ELR (cell line): ENCODE results near the gene ERN1.

Source experiments
- DNase-seq: peaks from one replicate; pipeline ENCODE4 v3.0.0-alpha.2; 2015; ENCODE audit warnings: low read depth

Gene ERN1

DNA sequence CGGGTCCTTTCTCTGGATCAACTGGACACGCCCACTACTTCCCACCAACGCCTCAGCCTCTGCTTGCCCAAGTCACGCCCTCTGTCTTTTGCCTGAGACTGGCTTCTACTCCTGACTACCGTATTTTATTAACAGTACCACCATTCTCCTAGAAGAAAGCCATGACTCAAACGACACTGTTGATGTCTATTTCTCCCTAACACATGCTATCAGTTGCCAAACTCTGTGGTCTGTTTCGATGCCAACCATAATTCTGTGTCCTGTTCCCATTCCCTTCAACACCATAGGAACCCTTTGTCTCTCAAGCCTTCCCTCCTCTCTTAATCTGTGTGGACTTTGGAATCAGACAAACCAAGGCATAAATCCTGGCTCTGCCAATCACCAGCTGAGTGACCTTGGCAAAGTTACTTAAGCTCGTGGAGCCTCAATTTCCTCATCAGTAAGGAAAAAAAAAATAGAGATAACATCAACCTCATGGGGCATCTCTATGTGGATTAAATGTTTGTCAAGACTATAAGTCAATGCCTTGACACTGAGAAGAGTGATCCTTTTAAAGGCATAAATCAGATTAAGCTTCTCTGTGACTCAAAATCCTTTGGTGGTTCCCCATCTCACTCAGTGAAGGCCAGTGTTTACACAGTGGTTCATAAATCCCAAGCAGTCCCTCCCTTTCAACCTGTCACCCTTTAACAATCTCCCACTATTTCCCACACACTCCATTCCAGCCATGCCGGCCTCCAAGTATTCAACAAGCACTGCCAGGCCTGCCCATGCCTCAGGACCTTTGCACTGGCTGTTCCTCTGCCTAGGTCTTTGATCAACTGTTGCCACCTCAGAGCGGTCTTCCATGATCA, 45.6 kb downstream of the ERN1 start:
- DNase-seq = peak; percentile 77

GRCh38 chr17:64083563-64084085, 46.3 kb downstream of the ERN1 start:
- no peak for DNase-seq

DNA sequence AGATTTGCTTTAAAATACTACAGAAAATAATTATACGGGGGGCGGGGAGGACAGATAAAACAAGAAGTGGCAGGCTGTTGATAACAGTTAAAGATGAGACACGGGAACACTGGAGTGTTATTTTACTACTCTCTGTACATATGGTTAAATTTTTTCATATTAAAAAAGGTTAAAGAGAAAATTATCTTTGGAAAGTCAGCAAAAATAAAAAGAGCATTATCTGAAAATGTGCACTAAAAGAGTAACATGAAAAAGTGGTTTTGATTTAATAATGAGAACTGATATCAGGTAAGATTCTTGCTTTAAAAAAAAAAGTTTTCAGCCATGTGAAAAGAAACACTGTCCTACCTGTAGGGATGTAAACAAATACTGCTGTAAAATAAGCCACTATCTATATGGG, 46.9 kb downstream of the ERN1 start:
- DNase-seq = no peak

GRCh38 chr17:64081802-64082799, 47.8 kb downstream of the ERN1 start:
- DNase-seq = peak; percentile 91

- DNase-seq = no peak
These were observed 49.7 kb downstream of the ERN1 start for GRCh38 chr17:64080174-64080618.

DNA sequence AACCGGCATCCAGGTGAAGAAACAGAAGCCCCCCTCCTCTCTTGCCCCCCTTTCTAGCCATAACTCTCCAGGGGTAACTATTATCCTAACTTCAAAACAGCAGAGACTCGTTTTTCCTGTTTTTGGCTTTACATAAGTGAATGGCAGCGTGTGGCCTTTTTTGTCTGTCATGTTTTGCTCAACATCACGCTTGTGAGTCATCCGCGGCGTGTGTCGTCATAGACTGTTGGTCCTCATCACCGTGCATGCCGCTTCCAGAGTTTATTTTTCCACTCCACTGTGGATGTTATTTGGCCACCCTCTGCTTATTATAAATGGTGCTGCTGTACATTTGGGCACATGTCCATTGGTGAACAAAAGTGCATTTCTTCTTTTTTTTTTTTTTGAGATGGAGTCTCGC, 52.6 kb downstream of the ERN1 start:
- no peak for DNase-seq

DNA sequence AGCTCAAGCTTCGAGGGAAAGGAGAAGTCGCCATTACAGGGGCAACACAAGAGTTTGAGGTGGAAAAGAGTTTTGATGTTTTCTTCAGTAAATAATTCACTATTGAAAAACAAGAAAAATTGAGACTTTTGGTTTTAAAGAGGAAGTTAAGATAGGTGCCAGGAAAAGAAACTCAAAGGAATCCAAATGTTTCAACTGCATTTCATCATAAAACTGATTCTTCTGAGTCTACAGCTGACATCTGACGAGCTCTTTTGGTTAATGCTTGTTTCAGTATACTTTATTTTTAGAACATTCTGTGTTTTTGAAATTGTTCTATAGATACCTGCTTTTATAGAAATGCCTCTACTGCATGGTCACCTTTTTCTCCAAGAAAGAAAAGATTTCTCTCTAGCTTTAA, 54.0 kb downstream of the ERN1 start:
- no peak for DNase-seq

GRCh38 chr17:64074704-64075426, 55.1 kb downstream of the ERN1 start:
- DNase-seq = peak; percentile 54

GRCh38 chr17:64073771-64074703, 55.9 kb downstream of the ERN1 start:
- no peak for DNase-seq

DNA sequence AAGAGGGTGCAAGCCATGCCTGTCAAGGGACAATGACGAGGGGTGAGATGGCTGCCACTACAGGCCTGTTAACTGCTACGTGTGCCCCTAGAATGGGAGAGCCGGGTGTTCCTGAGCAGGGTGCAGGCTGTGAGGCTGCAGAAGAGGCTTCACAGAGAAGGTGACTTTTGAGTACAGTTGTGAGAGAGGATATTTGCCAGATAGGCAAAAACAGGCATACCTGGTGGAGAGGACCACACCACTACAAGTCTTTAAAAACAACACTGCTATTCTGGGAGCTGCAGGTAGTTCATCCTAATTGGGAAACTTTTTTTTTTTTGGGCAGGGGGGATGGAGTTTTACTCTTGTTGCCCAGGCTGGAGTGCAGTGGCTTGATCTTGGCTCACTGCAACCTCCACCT, 58.8 kb downstream of the ERN1 start:
- no peak for DNase-seq

DNA sequence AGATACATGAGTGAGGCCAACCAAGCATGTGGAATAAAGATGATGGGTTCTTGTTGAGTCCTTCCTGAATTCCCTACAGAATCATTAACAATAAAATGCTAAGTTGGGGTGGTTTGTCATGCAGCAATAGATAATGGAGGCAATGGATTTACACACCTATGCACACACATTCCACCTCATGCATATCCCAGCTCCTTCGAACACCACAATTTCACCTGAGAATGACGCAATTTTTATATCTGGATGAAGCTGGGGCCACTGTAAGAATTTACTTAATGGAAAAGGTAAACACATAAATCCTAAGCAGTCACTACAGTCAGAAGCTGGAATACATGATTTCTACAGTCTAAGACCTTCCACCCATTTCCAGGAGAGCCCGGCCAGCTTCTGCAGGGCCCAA, 59.7 kb downstream of the ERN1 start:
- DNase-seq = no peak

DNA sequence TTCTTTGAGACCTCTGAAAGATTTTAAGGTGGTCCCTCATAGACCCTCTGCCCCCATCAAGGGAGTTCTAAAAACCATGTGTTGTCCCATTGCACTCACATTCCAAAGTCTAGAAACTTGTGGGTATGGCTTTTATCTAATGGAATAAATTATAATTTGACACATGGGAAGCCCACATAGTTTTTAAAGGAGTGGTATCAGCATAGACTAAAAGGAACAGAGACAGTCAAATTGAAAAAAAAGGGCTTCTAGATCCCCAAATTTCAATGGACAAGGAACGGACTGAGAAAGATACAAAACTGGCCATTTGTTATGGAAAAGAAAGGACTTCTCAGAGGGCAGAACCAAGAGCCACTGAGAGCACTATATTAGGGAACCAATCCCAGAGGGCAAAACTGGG, 60.8 kb downstream of the ERN1 start:
- no peak for DNase-seq

DNA sequence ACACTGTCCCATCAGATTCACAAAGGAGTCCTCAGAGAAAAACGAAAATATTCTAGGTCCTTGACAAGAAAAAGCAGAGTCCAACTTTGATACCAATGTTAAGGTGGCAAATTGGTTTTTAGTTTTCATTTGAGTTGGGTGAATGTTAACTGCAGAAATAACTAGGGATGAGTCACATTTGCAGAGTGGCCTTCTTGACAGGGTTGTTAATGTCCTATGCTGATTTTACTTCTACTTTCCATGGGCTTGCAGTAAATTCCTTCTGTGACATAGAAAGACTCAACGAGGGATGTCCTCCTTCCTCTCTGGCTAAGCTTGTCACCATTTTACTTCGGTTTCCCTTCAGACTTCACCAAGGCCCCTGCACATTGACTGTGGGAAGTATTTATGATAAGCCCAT, 62.3 kb downstream of the ERN1 start:
- no peak for DNase-seq

GRCh38 chr17:64066716-64067115, 63.2 kb downstream of the ERN1 start:
- DNase-seq = no peak

GRCh38 chr17:64065161-64065560, 64.8 kb downstream of the ERN1 start:
- no peak for DNase-seq

- DNase-seq = no peak
These were observed 65.6 kb downstream of the ERN1 start for GRCh38 chr17:64064331-64064730.

DNA sequence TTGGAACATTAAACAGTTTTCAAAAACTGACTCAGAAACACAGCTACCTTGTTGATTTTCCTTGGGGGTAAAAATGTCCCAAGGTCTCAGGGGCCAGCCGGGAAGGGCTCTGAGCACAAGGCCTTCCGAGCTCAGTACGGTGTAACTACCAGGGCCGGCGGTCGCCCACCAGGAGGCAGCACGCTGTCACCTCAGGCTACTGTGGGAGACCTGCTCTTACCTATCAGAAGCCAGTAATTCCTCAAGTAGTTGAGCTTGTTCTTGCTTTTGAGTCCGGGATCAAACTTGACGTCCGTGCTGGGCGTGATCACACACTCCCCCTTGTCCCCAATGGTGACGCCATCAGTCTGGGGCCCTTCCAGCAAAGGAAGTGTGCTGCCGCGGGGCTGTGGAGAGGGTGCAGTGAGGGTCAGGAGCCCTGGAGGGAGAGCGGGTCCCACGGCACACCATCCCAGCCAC, 66.1 kb downstream of the ERN1 start:
- DNase-seq = peak; percentile 47

GRCh38 chr17:64063088-64063487, 66.9 kb downstream of the ERN1 start:
- no peak for DNase-seq

DNA sequence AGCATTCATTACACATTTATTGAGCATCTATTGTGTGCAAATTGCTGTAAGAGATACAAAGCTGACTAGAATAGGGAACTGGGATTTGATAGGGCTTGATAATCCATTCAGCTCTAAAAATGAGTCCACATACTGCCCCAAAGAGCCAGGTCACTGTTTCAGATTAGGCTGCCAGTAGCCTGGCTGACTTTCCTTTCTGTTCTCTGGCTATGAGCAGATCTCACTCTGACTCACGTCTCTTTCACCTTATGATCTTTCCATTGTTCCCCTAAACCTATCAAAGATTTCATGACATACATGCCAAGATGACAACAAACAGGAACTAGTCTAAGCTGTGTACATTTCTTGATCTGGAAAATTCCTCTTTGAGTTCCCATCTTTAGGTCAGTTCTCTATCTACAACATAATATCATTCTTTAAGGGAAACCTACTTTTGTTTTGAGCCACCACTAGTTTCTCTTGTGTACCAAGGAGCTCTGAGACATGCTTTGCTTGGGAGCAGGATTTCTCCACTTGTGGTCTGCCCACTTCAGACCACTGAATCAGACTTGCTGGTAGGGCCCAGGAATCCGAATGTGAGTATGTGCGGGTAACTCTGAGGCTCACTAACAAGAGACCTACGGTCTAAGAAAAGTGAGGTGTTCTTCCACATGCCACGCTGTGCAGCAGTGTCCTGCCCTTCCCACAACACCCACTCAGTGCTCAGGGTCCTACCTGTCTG, 68.6 kb downstream of the ERN1 start:
- peak; percentile 58 for DNase-seq

DNA sequence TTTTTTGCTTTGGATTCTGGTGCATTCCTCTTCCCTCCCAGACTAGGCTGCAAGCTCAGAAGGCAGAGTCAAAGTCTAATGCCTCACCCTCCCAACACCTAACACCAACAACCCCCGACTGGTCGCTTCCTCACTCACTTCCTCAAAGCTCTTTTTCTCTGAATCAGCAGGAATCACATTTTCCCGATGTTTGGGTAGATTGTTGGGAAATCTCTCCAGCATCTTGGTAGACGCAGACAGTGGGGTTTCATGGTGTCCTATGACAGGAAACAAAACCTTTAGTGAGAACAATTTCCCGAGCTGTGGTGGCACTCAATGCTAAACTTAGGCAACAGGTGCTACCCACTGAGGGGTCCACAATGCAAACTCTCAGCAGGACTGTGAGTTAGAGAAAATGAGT, 69.6 kb downstream of the ERN1 start:
- no peak for DNase-seq
